Stomach (tissue), 9 donors: ENCODE measurements around the gene KRT12. TPM values are rescaled to one million over a fixed set of nuclear protein-coding genes. Genes with fewer than 3 reads are reported as not detected.

Source experiments
- DNase-seq, 2 donors: peaks; one replicate each; pipeline versions ENCODE4 v3.0.0 to v3.0.0-alpha.2; 2013 to 2019
- H3K27ac ChIP-seq, 5 donors: fragments of 200-600 bp in 4 of 5; sonication (generic) in 4 of 5; one replicate each; pipeline ENCODE4 v1.5.1; 2013 to 2019; ENCODE audit warnings: mild to moderate bottlenecking in 1 of 5, moderate library complexity in 1 of 5
- H3K27me3 ChIP-seq, 3 donors: fragments of 200-600 bp; sonication (generic); one replicate each; pipeline ENCODE4 v1.5.1; 2017 to 2019; ENCODE audit warnings: mixed run types in 1 of 3
- H3K36me3 ChIP-seq, 4 donors: fragments of 200-600 bp; sonication (generic); 1 replicate in 3 of 4; 2 replicates in 1 of 4; pipeline ENCODE4 v1.5.1; 2016 to 2019
- H3K4me1 ChIP-seq, 4 donors: fragments of 200-600 bp; sonication (generic); one replicate each; pipeline ENCODE4 v1.5.1; 2016 to 2019
- H3K4me3 ChIP-seq, 4 donors: fragments of 200-600 bp; sonication (generic) in 3 of 4; one replicate each; pipeline ENCODE4 v1.5.1; 2016 to 2019; ENCODE audit warnings: mild to moderate bottlenecking in 1 of 4
- H3K9me3 ChIP-seq, 4 donors: fragments of 200-600 bp; sonication (generic); one replicate each; pipeline ENCODE4 v1.5.1; 2016 to 2019
- EP300 ChIP-seq: sonication (generic); formaldehyde crosslinking; IDR thresholded peaks from one replicate; pipeline ENCODE4 v1.6.1; 2017; ENCODE audit warnings: antibody characterized with exemption
- POLR2A ChIP-seq, 4 donors: fragments of 450-650 bp; IDR thresholded peaks; one replicate each; pipeline ENCODE4 v1.6.1; 2016; ENCODE audit warnings: antibody characterized with exemption in 4 of 4, control low read depth in 2 of 4, mild to moderate bottlenecking in 1 of 4, moderate library complexity in 1 of 4
- POLR2AphosphoS5 ChIP-seq, 3 donors: sonication (generic); formaldehyde crosslinking; IDR thresholded peaks; one replicate each; pipeline ENCODE4 v1.6.1; 2016; ENCODE audit warnings: antibody characterized with exemption in 3 of 3
- WGBS, 5 donors: extraction: QIAGEN DNeasy Blood & Tissue Kit in 3 of 5; methylation state at CpG; one replicate each; pipeline versions ENCODE4 v1.1.5 to v1.1.7; 2013 to 2018; 5-methylcytosine and 5-hydroxymethylcytosine counted together
- intact Hi-C: fragments of 100-400 bp; cut with DNase I; formaldehyde crosslinking; loops from one replicate; pipeline ENCODE4 v1.15.1; 2023; ENCODE audit warnings: low total_unique reads
- polyA plus RNA-seq, 3 donors: library from polyadenylated mRNA; stranded (reverse); fragments of 200-250 nt; gene quantifications; one replicate each; pipeline ENCODE4 v1.2.3, GENCODE V29; 2013
- total RNA-seq, 5 donors: library from RNA; depleted of rRNA; stranded (reverse); fragments of >200 nt; gene quantifications; one replicate each; pipeline versions ENCODE4 v1.1.0 to v1.2.3, GENCODE V29; 2014 to 2016
- TF ChIP-seq, protein P1 (sequence below), 7 experiments: fragments of 450-650 bp in 4 of 7; fragments of 200-600 bp in 3 of 7; sonication (generic) in 3 of 7; IDR thresholded peaks; one replicate each; pipeline ENCODE4 v1.5.1; 2016 to 2019; ENCODE audit warnings: antibody characterized with exemption in 7 of 7, control low read depth in 2 of 7, mild to moderate bottlenecking in 1 of 7
- donor health status: healthy with polysubstance abuse.
- donor health status: Bipolar disorder and iron deficiency.
- donor health status: healthy.

The KRT12 gene
- total and polyA plus RNA-seq, 8 donors, result 0.61 to 57.6 (median 7.6) TPM; not detected in 4

DNA sequence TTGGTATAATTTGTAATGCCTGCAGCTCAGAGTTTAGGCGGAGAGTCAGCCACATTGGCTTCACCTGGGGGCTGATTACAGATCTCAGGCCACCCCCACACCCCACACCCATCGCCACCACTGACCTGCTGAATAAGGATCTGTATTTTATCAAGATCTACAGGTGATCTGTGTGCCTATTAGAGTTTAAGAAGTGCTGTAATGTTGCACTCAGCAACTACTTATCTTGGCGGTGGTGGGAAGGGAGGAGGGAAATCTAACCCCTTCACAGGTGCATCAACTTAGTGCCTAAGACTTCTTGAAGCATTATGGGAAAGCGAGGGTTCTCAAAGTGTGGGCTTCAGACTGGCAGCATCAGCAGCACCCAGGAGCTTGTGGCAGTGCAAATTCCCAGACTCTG is 35.5 kb upstream of the KRT12 start:
- H3K36me3 ChIP-seq, result no peaks in the 10 kb centered on the region
- WGBS, 5 donors, result 75 to 87% (median 76%) methylated on average over 4 of the region's 4 CpGs
- TF ChIP-seq, protein P1, sequence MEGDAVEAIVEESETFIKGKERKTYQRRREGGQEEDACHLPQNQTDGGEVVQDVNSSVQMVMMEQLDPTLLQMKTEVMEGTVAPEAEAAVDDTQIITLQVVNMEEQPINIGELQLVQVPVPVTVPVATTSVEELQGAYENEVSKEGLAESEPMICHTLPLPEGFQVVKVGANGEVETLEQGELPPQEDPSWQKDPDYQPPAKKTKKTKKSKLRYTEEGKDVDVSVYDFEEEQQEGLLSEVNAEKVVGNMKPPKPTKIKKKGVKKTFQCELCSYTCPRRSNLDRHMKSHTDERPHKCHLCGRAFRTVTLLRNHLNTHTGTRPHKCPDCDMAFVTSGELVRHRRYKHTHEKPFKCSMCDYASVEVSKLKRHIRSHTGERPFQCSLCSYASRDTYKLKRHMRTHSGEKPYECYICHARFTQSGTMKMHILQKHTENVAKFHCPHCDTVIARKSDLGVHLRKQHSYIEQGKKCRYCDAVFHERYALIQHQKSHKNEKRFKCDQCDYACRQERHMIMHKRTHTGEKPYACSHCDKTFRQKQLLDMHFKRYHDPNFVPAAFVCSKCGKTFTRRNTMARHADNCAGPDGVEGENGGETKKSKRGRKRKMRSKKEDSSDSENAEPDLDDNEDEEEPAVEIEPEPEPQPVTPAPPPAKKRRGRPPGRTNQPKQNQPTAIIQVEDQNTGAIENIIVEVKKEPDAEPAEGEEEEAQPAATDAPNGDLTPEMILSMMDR (IDR thresholded peaks at IDR 0.05), result no peak
- TF ChIP-seq EP300, result no peak
- no peak for TF ChIP-seq POLR2A (IDR thresholded peaks at IDR 0.05)
- no peak for TF ChIP-seq POLR2AphosphoS5 (IDR thresholded peaks at IDR 0.05)
- intact Hi-C loops, result loop anchor here (10.0 kb wide), 2 partner anchors 422 to 752 kb away; no protein-coding TSS in a partner anchor
- DNase-seq, result no peak
- peak overlapping the region in 3 of 5 donors; percentile 66 to 75 (median 73) for H3K27ac ChIP-seq
- H3K9me3 ChIP-seq, result no peaks in the 10 kb centered on the region
- peaks cover 0 to 24% (median 0%) of the 10 kb centered on the region in 3 donors for H3K27me3 ChIP-seq
- peaks cover 0 to 13% (median 0%) of the 10 kb centered on the region in 4 donors for H3K4me1 ChIP-seq
- H3K4me3 ChIP-seq, result no peak overlapping the region

DNA sequence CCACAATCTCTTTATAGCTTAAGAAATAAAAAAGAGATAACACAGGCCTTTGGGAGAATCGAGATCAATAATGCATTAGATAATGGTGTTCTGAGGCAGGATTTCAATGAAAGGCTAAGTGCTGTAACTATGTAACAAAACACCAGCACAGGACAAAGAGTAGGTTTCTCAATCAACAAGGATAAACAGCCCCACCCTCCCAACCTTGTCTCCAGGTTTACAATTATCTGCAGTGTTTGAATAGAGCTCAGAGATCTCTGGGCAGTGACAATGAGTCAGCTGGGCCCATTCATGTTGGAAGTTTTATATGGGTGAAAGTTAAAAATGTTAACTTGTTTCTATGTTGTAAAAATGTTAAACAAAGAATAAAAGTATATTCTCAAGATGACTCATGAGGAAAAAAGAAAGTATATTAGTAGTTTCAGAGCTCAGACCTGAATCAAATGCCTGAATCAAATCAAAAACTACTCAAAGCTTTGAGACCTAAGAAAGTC is 35.0 kb upstream of the KRT12 start:
- peak overlapping the region in 2 of 5 donors; percentile 66 to 73 for H3K27ac ChIP-seq
- H3K4me3 ChIP-seq, result no peak overlapping the region
- H3K36me3 ChIP-seq, result no peaks in the 10 kb centered on the region
- peaks cover 0 to 13% (median 0%) of the 10 kb centered on the region in 4 donors for H3K4me1 ChIP-seq
- TF ChIP-seq EP300, result no peak
- TF ChIP-seq POLR2AphosphoS5 (IDR thresholded peaks at IDR 0.05), result no peak
- TF ChIP-seq, protein P1 (IDR thresholded peaks at IDR 0.05), result no peak
- no peak for TF ChIP-seq POLR2A (IDR thresholded peaks at IDR 0.05)
- no peaks in the 10 kb centered on the region for H3K9me3 ChIP-seq
- H3K27me3 ChIP-seq, result peaks cover 0 to 24% (median 0%) of the 10 kb centered on the region in 3 donors
- WGBS, 5 donors, result 40 to 59% (median 54%) methylated on average over 1 of the region's 1 CpG
- DNase-seq, result peak in 1 of 2 donors; percentile 75
- intact Hi-C loops, result loop anchor here (10.0 kb wide), 2 partner anchors 423 to 753 kb away; no protein-coding TSS in a partner anchor

DNA sequence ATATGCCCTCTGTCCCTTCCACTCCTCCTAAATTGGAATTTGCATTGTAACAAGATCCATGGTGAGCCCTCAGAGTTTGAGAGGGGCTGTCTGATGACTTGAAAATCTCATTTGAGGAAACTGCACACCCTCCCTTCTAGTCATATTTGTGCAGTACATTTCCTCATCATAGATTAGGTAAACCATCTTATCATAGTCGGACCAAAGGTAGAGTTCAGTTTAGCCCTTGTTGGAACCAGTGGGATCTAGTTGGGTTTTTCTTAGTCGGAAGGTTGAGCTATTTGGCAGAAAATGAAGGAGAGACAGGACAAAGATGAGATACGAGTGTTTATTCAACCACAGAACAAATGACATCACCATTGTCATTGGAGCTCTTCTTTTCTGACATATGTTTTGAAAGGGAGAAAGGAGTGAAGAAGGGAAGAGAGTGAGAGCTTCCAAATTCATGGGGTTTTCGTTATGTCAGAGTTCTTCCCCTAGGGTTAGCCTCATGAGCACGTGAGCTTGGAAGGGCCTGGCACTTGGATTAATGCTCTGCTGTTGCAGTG is 33.9 kb upstream of the KRT12 start:
- Histone ChIP-seq H3K27me3 (peaks cover 0 to 17% (median 0%) of the 10 kb centered on the region in 3 donors), H3K9me3 (no peaks in the 10 kb centered on the region), H3K4me3 (no peak overlapping the region), H3K27ac (peak overlapping the region in 3 of 5 donors; percentile 27 to 76 (median 62)), H3K4me1 (peaks cover 0 to 13% (median 0%) of the 10 kb centered on the region in 4 donors), H3K36me3 (no peaks in the 10 kb centered on the region)
- intact Hi-C loops, result loop anchor here (10.0 kb wide), 2 partner anchors 424 to 754 kb away; no protein-coding TSS in a partner anchor
- WGBS, 5 donors, result 51 to 74% (median 57%) methylated on average over 5 of the region's 5 CpGs
- TF ChIP-seq EP300 (no peak), POLR2A (IDR thresholded peaks at IDR 0.05) (no peak), POLR2AphosphoS5 (IDR thresholded peaks at IDR 0.05) (peak in 2 of 3 donors; percentile 30 to 42)
- TF ChIP-seq, protein P1 (IDR thresholded peaks at IDR 0.05), result no peak
- peak in 1 of 2 donors; percentile 58 for DNase-seq

DNA sequence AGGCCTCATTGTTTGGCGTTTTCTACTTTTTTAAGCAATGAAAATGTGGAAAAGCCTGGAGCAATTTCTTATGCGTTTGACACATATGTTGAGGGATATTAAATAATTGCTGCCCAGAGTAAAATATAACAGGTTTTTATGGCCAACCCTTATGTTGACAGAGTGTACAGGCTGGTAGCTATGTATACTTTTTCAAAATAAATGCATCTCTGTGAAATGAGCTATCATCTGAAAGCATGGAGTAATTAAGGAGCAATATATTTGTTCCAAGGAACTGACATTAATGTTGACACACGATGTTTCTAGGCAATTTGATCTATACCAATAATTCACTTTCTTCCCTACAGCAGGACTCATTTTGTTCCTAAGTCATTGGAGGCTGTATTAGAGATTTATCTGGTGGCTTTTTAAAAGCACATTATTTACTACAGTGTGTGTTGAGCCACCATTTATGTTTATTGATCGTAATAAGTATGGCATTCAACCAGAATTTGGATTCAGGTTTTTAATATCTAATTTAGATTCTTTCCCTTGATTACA is 30.0 kb upstream of the KRT12 start:
- Histone ChIP-seq H3K4me3 (no peak overlapping the region), H3K27me3 (peaks cover 0 to 32% (median 0%) of the 10 kb centered on the region in 3 donors), H3K4me1 (no peaks in the 10 kb centered on the region), H3K9me3 (no peaks in the 10 kb centered on the region), H3K27ac (no peak overlapping the region), H3K36me3 (no peaks in the 10 kb centered on the region)
- 86 to 89% (median 87%) methylated on average over 4 of the region's 4 CpGs for WGBS, 5 donors
- DNase-seq, result no peak
- intact Hi-C loops, result no loop called here
- no peak for TF ChIP-seq EP300
- TF ChIP-seq, protein P1 (IDR thresholded peaks at IDR 0.05), result no peak
- no peak for TF ChIP-seq POLR2AphosphoS5 (IDR thresholded peaks at IDR 0.05)
- no peak for TF ChIP-seq POLR2A (IDR thresholded peaks at IDR 0.05)
